Neural progenitor cell (in vitro differentiated cells): ENCODE data around the gene HEMGN. TPM values are rescaled to one million over a fixed set of nuclear protein-coding genes. Genes with fewer than 3 reads are reported as not detected.

Experiments used
- DNase-seq: peaks from one replicate; pipeline ENCODE4 v3.0.0-alpha.2; 2016; ENCODE audit warnings: low spot score
- H2AFZ ChIP-seq: fragments of 200-600 bp; sonication (generic); replicated peaks from 2 replicates; pipeline ENCODE4 v1.6.1; 2016; ENCODE audit warnings: antibody characterized with exemption
- H3F3A ChIP-seq: fragments of 200-600 bp; sonication (generic); 2 replicates; pipeline ENCODE4 v1.6.1; 2016; ENCODE audit warnings: antibody characterized with exemption, low read depth
- H3K27ac ChIP-seq: fragments of 200-600 bp; sonication (generic); 2 replicates; pipeline ENCODE4 v1.5.1; 2016; ENCODE audit warnings: mild to moderate bottlenecking
- H3K27me3 ChIP-seq: fragments of 200-600 bp; sonication (generic); 2 replicates; pipeline ENCODE4 v1.6.1; 2016; ENCODE audit warnings: mild to moderate bottlenecking, moderate library complexity
- H3K36me3 ChIP-seq: fragments of 200-600 bp; sonication (generic); 2 replicates; pipeline ENCODE4 v1.5.1; 2016
- H3K4me1 ChIP-seq: fragments of 200-600 bp; sonication (generic); 2 replicates; pipeline ENCODE4 v1.6.1; 2016; ENCODE audit warnings: mixed run types
- H3K4me2 ChIP-seq: fragments of 200-600 bp; sonication (generic); 2 replicates; pipeline ENCODE4 v1.6.1; 2016
- H3K4me3 ChIP-seq: fragments of 200-600 bp; sonication (generic); 2 replicates; pipeline ENCODE4 v1.5.1; 2016
- H3K79me2 ChIP-seq: fragments of 200-600 bp; sonication (generic); 2 replicates; pipeline ENCODE4 v1.6.1; 2016; ENCODE audit warnings: low read depth
- H3K9ac ChIP-seq: fragments of 200-600 bp; sonication (generic); 2 replicates; pipeline ENCODE4 v1.6.1; 2016
- H3K9me3 ChIP-seq: fragments of 200-600 bp; sonication (generic); 2 replicates; pipeline ENCODE4 v1.5.1; 2016; ENCODE audit warnings: low read depth
- H4K20me1 ChIP-seq: fragments of 200-600 bp; sonication (generic); 2 replicates; pipeline ENCODE4 v1.6.1; 2016; ENCODE audit warnings: low read depth
- H3K27ac Mint-ChIP-seq: 3 replicates; pipeline ENCODE4 v1.8.0; 2021; ENCODE audit warnings: mixed read lengths
- H3K27me3 Mint-ChIP-seq: 2 replicates; pipeline ENCODE4 v1.8.0; 2022; ENCODE audit warnings: low read depth, mild to moderate bottlenecking, inconsistent platforms, moderate library complexity, mixed read lengths; ENCODE audit not compliant: insufficient read depth
- H3K36me3 Mint-ChIP-seq: 3 replicates; pipeline ENCODE4 v1.8.0; 2021; ENCODE audit warnings: mixed read lengths
- H3K4me1 Mint-ChIP-seq: 3 replicates; pipeline ENCODE4 v1.8.0; 2021; ENCODE audit warnings: mixed read lengths
- H3K4me3 Mint-ChIP-seq: 3 replicates; pipeline ENCODE4 v1.8.0; 2021; ENCODE audit warnings: mild to moderate bottlenecking, moderate library complexity, mixed read lengths
- H3K9me3 Mint-ChIP-seq: 3 replicates; pipeline ENCODE4 v1.8.0; 2020; ENCODE audit warnings: mixed read lengths
- EZH2 ChIP-seq: fragments of 200-600 bp; sonication (generic); IDR thresholded peaks from 2 replicates; pipeline ENCODE4 v1.6.1; 2017; ENCODE audit warnings: antibody characterized with exemption, mild to moderate bottlenecking, moderate library complexity
- EZH2phosphoT487 ChIP-seq: fragments of 200-600 bp; sonication (generic); IDR thresholded peaks from 2 replicates; pipeline ENCODE4 v1.6.1; 2017; ENCODE audit warnings: antibody characterized with exemption
- total RNA-seq: library from RNA; depleted of rRNA; stranded (reverse); fragments of >200 nt; gene quantifications from 2 replicates; pipeline ENCODE4 v1.2.3, GENCODE V29; 2015; ENCODE audit warnings: low replicate concordance
- TF ChIP-seq, protein P1 (sequence below): fragments of 200-600 bp; sonication (generic); IDR thresholded peaks from 2 replicates; pipeline ENCODE4 v1.5.1; 2017; ENCODE audit warnings: antibody characterized with exemption, mild to moderate bottlenecking

The HEMGN gene
- total RNA-seq, 1 donor from 2014 or later: not detected

DNA sequence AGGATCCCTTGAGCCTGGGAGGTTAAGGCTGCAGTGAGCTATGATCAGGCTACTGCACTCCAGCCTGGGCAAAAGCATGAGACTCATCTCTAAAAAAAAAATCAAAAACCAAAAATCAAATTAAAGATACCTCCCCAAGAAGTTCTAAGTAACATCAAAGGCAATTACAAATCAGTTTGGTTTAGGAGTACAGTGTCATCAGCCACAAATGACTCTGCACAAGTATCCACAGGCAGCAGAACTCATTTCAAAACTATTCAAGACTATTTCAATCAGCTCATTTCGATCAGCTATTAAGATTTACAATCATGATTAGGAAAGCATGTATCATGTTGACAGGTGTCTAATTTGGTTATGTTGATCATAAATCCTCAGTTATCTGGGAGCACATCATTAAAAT, 34.8 kb downstream of the HEMGN start:
- Histone ChIP-seq H3K27me3 (no peaks in the 10 kb centered on the region), H3F3A (no peaks in the 10 kb centered on the region), H2AFZ (no peak overlapping the region), H3K27ac (no peak overlapping the region), H3K9me3 (no peaks in the 10 kb centered on the region), H3K4me1 (no peaks in the 10 kb centered on the region), H3K9ac (peak overlapping the region; percentile 22), H4K20me1 (no peaks in the 10 kb centered on the region), H3K4me3 (no peak overlapping the region), H3K36me3 (no peaks in the 10 kb centered on the region), H3K4me2 (no peak overlapping the region), H3K79me2 (no peaks in the 10 kb centered on the region)
- DNase-seq: no peak
- Mint-ChIP-seq H3K4me3 (no peak overlapping the region), H3K4me1 (no peaks in the 10 kb centered on the region), H3K27ac (no peak overlapping the region), H3K9me3 (no peaks in the 10 kb centered on the region), H3K36me3 (peaks cover 5% of the 10 kb centered on the region), H3K27me3 (peaks cover 2% of the 10 kb centered on the region)
- TF ChIP-seq, protein P1, sequence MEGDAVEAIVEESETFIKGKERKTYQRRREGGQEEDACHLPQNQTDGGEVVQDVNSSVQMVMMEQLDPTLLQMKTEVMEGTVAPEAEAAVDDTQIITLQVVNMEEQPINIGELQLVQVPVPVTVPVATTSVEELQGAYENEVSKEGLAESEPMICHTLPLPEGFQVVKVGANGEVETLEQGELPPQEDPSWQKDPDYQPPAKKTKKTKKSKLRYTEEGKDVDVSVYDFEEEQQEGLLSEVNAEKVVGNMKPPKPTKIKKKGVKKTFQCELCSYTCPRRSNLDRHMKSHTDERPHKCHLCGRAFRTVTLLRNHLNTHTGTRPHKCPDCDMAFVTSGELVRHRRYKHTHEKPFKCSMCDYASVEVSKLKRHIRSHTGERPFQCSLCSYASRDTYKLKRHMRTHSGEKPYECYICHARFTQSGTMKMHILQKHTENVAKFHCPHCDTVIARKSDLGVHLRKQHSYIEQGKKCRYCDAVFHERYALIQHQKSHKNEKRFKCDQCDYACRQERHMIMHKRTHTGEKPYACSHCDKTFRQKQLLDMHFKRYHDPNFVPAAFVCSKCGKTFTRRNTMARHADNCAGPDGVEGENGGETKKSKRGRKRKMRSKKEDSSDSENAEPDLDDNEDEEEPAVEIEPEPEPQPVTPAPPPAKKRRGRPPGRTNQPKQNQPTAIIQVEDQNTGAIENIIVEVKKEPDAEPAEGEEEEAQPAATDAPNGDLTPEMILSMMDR: no peak
- TF ChIP-seq EZH2phosphoT487 (no peak), EZH2 (no peak)

DNA sequence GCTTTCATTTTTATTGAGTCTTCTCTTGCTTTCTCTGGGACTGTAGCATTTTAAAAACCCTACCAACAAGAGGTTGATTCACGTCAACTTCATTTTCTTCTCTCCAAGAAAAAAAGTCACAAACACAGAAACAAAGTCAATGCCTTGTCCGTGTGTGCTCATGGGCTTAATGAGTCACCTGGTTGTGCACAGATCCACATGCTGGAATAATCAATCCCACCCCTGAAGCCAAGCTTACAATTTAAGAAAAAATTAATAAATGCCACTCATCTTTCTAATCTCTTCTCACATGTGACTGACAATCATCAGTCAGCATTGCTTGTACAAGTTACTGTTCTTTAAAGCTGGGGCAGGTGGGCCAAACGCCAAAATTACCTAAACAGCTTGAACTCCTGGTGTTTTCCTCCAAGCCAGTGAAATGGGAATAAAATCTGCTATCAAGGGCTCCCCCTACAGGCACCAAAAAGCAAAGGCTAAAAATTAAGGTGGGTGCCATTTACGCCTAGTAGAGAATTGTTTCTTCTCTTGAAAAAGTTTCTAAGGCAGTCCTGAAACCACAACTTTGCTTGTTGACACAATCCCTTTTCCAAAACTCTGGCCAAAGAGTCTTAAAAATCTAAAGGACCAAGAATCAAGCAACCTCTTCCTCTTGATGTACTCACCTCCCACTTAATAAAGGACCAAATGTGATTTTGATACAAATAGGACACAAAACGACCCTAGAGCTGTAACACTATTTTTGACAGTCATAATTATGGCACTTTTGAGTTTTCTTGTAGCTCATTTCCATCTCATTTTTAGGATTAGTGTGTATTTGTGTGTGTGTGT, 37.0 kb downstream of the HEMGN start:
- Histone ChIP-seq H3K36me3 (no peaks in the 10 kb centered on the region), H3K27me3 (no peaks in the 10 kb centered on the region), H3K4me2 (no peak overlapping the region), H2AFZ (no peak overlapping the region), H3K79me2 (no peaks in the 10 kb centered on the region), H3K4me3 (no peak overlapping the region), H3F3A (no peaks in the 10 kb centered on the region), H3K9me3 (no peaks in the 10 kb centered on the region), H3K9ac (no peak overlapping the region), H3K4me1 (no peaks in the 10 kb centered on the region), H4K20me1 (no peaks in the 10 kb centered on the region), H3K27ac (no peak overlapping the region)
- H3K4me3 Mint-ChIP-seq: no peak overlapping the region
- no peaks in the 10 kb centered on the region for H3K9me3 Mint-ChIP-seq
- peak; percentile 56 for DNase-seq
- H3K36me3 Mint-ChIP-seq: no peaks in the 10 kb centered on the region
- no peaks in the 10 kb centered on the region for H3K4me1 Mint-ChIP-seq
- H3K27ac Mint-ChIP-seq: no peak overlapping the region
- TF ChIP-seq, protein P1: peak; percentile 84
- TF ChIP-seq EZH2: no peak
- H3K27me3 Mint-ChIP-seq: peaks cover 4% of the 10 kb centered on the region

DNA sequence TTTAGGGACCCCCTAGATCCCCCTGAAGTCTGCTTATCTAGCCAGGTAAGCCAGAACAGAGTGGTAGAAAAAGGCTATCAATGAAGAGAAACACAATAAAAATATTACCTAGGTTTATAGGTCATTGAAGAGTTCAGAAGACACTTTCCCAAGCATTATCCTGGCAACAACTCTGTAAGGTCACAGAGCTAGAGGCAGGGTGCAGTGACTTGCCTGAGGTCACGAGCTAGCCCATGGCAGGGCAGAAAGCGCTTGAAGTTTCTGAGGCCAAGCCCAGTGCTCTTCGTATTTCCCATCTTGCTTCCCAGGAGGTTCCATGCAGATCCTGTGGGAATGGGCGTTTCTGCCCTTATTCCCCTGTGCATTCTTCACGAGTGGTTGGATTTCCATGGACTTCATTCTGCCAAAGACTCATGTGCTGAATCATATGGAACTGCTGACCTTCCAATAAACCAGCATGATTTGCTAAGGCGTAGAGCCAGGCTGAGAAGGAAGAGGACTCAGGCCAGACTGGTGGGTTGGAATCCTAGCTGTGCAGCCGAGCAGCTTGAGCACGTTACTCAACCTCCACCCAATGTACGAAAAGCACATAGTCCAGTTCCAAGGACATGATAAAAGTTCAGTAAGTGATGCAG, 37.8 kb downstream of the HEMGN start:
- no peak overlapping the region for H3K9ac ChIP-seq
- Mint-ChIP-seq H3K27me3 (peaks cover 4% of the 10 kb centered on the region), H3K36me3 (no peaks in the 10 kb centered on the region), H3K4me3 (no peak overlapping the region), H3K9me3 (no peaks in the 10 kb centered on the region), H3K27ac (no peak overlapping the region), H3K4me1 (no peaks in the 10 kb centered on the region)
- no peak for TF ChIP-seq EZH2
- H3K9me3 ChIP-seq: no peaks in the 10 kb centered on the region
- no peaks in the 10 kb centered on the region for H3K4me1 ChIP-seq
- H3F3A ChIP-seq: no peaks in the 10 kb centered on the region
- no peak overlapping the region for H2AFZ ChIP-seq
- H3K27ac ChIP-seq: no peak overlapping the region
- H4K20me1 ChIP-seq: no peaks in the 10 kb centered on the region
- no peaks in the 10 kb centered on the region for H3K27me3 ChIP-seq
- no peaks in the 10 kb centered on the region for H3K79me2 ChIP-seq
- H3K4me2 ChIP-seq: no peak overlapping the region
- H3K36me3 ChIP-seq: no peaks in the 10 kb centered on the region
- DNase-seq: no peak
- H3K4me3 ChIP-seq: no peak overlapping the region
